ENCODE measurements around the gene FAM240B.

GRCh38 chr9:38673399-38674193, 46.3 kb downstream of the FAM240B start:
- no peak for TF ChIP-seq CTCF (conservative IDR thresholded peaks at IDR 0.05; ENCODE audit: low read depth, low read length)
- no peak for TF ChIP-seq EZH2phosphoT487 (IDR thresholded peaks at IDR 0.05; ENCODE audit: borderline replicate concordance, low read length)
- TF ChIP-seq EZH2 (IDR thresholded peaks at IDR 0.05; ENCODE audit: low read length, unreplicated experiment), result no peak
